Activated CD4-positive, alpha-beta T cell treated with anti-CD3 and anti-CD28 coated beads for 48 hours (primary cell): Measurements from ENCODE around the gene MSLN.

ENCODE experiments used
- DNase-seq: peaks from one replicate; pipeline ENCODE4 v3.0.0-alpha.2; 2020

Gene MSLN

DNA sequence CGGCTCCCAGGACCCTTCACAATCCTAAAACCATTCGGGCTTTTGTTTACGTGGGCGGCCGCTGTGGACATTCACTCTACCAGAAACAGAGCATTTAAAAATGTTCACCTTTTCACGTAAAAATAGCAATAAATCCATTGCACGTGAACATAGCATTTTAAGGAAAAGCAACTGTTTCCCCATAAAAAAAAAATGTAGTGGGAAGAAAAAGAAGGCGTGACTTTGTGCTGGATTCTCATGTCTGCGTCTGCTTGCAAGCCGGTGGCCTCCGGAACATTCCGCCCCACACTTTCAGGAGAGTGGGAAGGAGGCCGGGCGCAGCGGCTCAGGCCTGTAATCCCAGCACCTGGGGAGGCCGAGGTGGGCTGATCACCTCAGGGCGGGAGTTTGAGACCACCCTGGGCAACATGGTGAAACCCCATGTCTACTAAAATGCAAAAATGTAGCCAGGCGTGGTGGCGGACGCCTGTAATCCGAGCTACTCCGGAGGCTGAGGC lies 53.4 kb downstream of the MSLN start:
- no peak for DNase-seq

DNA sequence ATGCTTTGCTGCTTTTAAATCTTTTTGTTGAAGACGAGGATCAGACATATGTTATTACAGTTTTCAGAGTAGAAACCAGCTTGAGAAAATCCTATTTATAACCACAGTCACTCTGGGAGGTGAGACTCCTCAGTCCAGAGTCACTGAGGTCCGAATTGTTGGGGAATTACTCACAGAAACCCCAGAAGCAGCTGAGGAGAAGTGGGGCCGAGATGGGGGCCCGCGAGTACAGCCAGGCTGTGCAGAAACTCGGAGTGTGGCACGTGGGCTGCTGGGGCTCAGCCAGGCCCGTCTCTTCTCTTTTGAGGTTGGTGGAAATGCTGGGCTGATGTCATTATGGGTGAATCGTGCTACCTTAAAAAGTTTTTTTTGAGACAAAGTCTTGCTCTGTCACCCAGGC lies 54.4 kb downstream of the MSLN start:
- no peak for DNase-seq

DNA sequence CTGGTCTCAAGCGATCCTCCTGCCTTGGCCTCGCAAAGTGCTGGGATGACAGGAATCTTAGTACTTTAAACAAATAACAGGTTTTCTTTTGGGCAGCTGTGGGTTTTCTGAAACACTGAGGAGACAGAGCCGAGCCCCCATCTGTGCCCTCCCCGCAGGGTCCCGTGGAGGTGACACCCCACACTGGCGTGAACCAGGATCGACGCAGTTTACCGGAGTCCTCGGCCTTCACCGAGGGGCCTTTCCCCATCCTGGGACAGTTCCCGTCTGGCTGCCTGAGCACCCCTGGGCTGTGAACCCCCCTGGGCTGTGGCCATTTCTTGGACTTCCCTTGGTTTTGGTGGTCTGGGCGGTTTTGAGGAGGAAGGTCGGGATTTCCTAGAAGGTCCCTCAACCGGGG lies 55.3 kb downstream of the MSLN start:
- DNase-seq: no peak

DNA sequence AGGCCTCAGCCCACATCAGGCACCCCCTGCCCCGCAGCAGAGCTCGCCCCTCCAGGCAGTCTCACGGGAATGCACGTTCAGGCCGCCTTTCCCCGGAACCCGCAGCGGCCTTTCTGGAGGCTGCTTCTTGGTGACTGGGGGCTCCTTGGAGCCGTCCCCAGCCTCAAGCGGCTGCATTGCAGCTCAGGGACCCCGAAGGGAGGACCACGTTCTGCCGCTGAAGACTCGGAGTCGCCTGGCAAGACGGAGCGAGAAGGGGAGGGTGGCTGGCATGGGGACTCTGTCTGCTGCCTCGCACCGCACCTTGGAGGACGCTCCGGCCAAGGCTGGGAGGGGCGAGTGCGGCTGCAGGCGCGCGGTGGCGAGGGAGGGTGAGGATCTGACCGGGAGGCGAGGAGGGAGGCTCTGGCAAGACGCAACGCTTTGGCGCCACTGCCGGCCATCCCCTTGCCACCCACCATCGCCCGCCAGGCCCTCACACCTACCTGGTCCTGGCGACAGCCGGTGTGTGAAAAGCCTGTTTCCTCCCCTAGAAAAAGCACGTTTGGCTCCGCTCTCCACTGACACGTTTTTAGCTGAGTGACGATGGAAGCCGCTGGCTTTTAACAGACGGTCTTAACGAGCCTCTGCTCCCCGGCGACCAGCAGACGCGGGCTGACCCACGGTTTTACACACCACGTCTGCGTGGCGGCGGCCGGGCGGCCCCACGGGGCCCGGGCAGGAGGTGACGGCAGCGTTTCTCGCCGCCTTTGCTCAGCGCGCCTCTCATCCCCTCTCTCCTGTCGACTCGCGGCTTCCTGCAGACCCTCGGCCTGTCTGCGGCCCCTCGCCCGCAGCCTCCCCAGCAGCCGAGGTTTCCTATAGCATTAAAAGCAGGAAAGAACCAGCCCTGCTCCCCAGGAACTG lies 56.7 kb downstream of the MSLN start:
- DNase-seq: no peak

DNA sequence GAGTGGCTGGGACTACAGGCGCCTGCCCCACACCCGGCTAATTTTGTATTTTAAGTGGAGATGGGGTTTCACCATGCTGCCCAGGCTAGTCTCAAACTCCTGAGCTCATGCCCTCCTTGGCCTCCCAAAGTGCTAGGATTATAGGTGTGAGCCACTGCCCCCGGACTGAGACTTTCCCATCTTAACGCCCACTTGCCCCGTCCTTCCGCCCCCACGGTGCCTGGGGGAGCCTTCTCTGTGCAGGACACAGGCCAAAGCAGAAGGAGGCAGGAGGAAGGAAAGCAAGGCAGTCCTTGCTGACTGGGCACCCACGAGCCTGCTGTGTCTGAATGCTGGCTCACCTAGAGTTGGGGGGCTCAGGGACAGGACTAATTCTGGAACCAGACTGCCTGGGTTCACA lies 57.6 kb downstream of the MSLN start:
- DNase-seq: no peak
